ENCODE data around the gene CRK. TPM values are rescaled to one million over a fixed set of nuclear protein-coding genes. Genes with fewer than 3 reads are reported as not detected.
"Not testable (repeated sequence)": the region's sequence is repeated elsewhere in the genome, so short reads cannot be mapped to it uniquely, and the experiment has no call there.

The CRK gene
- total RNA-seq, 1 donor from 2014 or later: 84.9 TPM

DNA sequence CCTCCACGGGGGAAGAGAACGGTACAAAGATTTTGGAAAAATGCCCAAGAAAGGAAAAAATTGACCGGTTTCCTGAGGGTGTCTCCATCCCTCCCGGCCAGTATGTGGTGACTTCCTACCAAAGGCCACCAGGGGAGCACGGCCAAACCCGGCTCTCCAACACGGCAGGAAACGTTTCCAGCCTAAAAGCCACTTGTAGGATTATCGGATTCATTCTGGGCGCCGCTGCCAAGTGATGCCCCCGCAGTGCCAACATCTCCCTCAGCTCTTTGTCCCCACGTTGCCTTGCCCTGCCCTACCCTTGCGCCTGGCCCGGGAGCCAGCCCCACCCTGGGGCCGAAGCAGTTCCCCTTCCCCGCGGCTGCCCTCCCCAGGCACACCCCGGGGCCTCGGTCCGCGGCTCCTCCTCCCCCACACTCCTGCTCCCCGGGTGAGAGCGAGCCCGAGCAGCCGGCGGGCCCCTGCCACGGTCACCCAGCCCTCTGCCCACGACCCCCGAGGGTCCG lies 688 bp downstream of the CRK start:
- TF ChIP-seq CTCF (IDR thresholded peaks at IDR 0.05; ENCODE audit: insufficient read depth, low read length, poor library complexity, severe bottlenecking): peak; percentile 68
- DNase-seq (ENCODE audit: low read depth): no peak
- Histone ChIP-seq H3K4me3 (ENCODE audit: low read depth, low read length) (peak overlapping the region; percentile 92), H3K36me3 (ENCODE audit: control insufficient read depth, insufficient read depth, low read length) (no peaks in the 10 kb centered on the region), H3K27me3 (ENCODE audit: control insufficient read depth, insufficient read depth, low read length) (no peaks in the 10 kb centered on the region)

- no peaks in the 10 kb centered on the region for H3K27me3 ChIP-seq (ENCODE audit: control insufficient read depth, insufficient read depth, low read length)
- H3K36me3 ChIP-seq (ENCODE audit: control insufficient read depth, insufficient read depth, low read length): peaks cover 1% of the 10 kb centered on the region
- no peak for TF ChIP-seq CTCF (IDR thresholded peaks at IDR 0.05; ENCODE audit: insufficient read depth, low read length, poor library complexity, severe bottlenecking)
- DNase-seq (ENCODE audit: low read depth): no peak
- peak overlapping the region; percentile 92 for H3K4me3 ChIP-seq (ENCODE audit: low read depth, low read length)
Measured at GRCh38 chr17:1454541-1454940, 1.5 kb downstream of the CRK start.

DNA sequence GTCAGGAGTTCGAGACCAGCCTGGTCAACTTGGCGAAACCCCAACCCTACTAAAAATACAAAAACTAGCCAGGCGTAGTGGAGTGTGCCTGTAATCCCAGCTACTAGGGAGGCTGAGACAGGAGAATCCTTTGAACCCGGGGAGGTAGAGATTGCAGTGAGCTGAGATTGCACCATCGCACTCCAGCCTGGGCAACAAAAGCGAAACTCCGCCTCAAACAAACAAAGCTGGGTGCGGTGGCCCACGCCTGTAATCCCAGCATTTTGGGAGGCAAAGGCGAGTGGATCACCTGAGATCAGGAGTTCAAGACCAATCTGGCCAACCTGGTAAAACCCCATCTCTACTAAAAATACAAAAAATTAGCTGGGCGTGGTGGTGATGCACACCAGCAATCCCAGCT lies 2.3 kb downstream of the CRK start:
- H3K36me3 ChIP-seq (ENCODE audit: control insufficient read depth, insufficient read depth, low read length); DNase-seq (ENCODE audit: low read depth); H3K27me3 ChIP-seq (ENCODE audit: control insufficient read depth, insufficient read depth, low read length); H3K4me3 ChIP-seq (ENCODE audit: low read depth, low read length): not testable (repeated sequence)

- no peak for TF ChIP-seq CTCF (IDR thresholded peaks at IDR 0.05; ENCODE audit: insufficient read depth, low read length, poor library complexity, severe bottlenecking)
- Histone ChIP-seq H3K36me3 (ENCODE audit: control insufficient read depth, insufficient read depth, low read length) (peaks cover 1% of the 10 kb centered on the region), H3K27me3 (ENCODE audit: control insufficient read depth, insufficient read depth, low read length) (no peaks in the 10 kb centered on the region), H3K4me3 (ENCODE audit: low read depth, low read length) (no peak overlapping the region)
- DNase-seq (ENCODE audit: low read depth): no peak
Measured at GRCh38 chr17:1452836-1453235, 3.2 kb downstream of the CRK start.

DNA sequence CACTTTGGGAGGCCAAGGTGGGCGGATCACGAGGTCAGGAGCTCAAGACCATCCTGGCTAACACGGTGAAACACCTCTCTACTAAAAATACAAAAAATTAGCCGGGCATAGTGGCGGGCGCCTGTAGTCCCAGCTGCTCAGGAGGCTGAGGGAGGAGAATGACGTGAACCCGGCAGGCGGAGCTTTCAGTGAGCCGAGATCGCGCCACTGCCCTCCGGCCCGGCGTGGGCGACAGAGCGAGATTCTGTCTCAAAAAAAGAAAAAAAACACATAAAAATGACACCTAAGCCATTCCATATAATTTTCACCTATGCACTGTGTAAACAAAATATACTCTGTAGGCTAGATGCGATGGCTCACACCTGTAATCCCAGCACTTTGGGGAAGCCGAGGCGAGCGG lies 5.8 kb downstream of the CRK start:
- not testable (repeated sequence) for H3K36me3 ChIP-seq (ENCODE audit: control insufficient read depth, insufficient read depth, low read length); H3K27me3 ChIP-seq (ENCODE audit: control insufficient read depth, insufficient read depth, low read length); H3K4me3 ChIP-seq (ENCODE audit: low read depth, low read length); DNase-seq (ENCODE audit: low read depth)

DNA sequence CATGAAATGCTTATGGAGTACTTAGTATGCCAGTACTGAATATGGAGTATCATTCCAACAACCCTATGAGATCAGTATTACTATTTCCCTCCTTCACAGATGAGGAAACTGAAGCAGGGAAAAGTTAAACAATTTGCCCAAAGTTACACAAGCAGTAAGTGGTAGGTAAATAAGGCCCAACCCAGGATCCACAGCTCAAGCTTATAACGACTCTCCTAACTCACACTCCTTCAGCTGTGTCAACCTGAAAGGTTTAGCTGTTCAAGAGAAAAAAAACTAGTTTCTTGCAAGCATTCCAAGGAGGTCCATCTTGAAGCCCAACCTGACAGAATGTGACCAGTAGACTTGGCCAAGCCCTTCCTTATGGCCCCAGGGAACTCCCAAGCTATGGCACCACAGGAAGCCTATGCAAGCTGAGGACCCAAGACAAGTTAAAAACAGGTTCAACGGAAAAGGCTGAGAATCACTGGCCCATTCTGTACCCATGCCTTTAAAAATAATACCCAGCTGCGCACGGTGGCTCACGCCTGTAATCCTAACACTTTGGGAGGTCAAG lies 6.5 kb downstream of the CRK start:
- Histone ChIP-seq H3K27me3 (ENCODE audit: control insufficient read depth, insufficient read depth, low read length) (no peaks in the 10 kb centered on the region), H3K4me3 (ENCODE audit: low read depth, low read length) (no peak overlapping the region), H3K36me3 (ENCODE audit: control insufficient read depth, insufficient read depth, low read length) (peaks cover 1% of the 10 kb centered on the region)
- no peak for DNase-seq (ENCODE audit: low read depth)
- TF ChIP-seq CTCF (IDR thresholded peaks at IDR 0.05; ENCODE audit: insufficient read depth, low read length, poor library complexity, severe bottlenecking): no peak

DNA sequence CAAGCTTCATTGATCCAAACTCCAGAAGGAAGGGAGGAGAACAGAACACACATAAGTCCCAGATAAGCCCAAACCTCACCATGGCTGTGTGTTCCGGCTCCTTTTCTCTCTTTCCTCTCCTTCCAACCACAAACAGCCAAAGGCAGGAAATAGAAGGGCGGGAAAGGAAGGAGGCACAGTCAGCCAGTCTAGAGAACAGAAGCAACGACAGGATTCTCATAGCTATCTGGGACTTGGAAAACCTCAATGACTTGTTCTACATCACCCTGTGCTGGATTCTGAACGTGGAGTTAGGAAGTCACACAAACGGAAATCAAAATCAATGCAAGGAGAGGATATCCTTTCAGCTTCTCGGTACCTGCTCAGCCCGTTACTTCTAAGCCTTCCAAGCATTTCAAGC lies 9.0 kb downstream of the CRK start:
- Histone ChIP-seq H3K4me3 (ENCODE audit: low read depth, low read length) (no peak overlapping the region), H3K36me3 (ENCODE audit: control insufficient read depth, insufficient read depth, low read length) (peaks cover 1% of the 10 kb centered on the region), H3K27me3 (ENCODE audit: control insufficient read depth, insufficient read depth, low read length) (no peaks in the 10 kb centered on the region)
- no peak for TF ChIP-seq CTCF (IDR thresholded peaks at IDR 0.05; ENCODE audit: insufficient read depth, low read length, poor library complexity, severe bottlenecking)
- no peak for DNase-seq (ENCODE audit: low read depth)

All from kidney epithelial cell (primary cell).